NCI-H2196 treated with DMSO at 0.1 percent for 48 hours (cell line): ENCODE measurements around the gene CTCFL.

Source experiments
- DNase-seq: peaks from one replicate; lab custom pipeline; 2025; ENCODE audit not compliant: unreplicated experiment; lab: John Stamatoyannopoulos, UW

Gene CTCFL

GRCh38 chr20:57449398-57450354 lies 75.3 kb downstream of the CTCFL start:
- no peak for DNase-seq

GRCh38 chr20:57448764-57449354 lies 76.1 kb downstream of the CTCFL start:
- DNase-seq, result no peak
